GM18505 (cell line): ENCODE data around the gene SLC28A1.

Experiments
- ATAC-seq: cut with Tn5 transposase; IDR thresholded peaks from one replicate; pipeline ENCODE4 v1.9.1; 2021; ENCODE audit not compliant: unreplicated experiment
- POLR2A ChIP-seq: IDR thresholded peaks from 4 replicates; pipeline ENCODE4 v1.6.1; 2011; ENCODE audit warnings: borderline replicate concordance; ENCODE audit not compliant: insufficient read depth, insufficient read length; ENCODE audit errors: extremely low read depth

SLC28A1 gene

DNA sequence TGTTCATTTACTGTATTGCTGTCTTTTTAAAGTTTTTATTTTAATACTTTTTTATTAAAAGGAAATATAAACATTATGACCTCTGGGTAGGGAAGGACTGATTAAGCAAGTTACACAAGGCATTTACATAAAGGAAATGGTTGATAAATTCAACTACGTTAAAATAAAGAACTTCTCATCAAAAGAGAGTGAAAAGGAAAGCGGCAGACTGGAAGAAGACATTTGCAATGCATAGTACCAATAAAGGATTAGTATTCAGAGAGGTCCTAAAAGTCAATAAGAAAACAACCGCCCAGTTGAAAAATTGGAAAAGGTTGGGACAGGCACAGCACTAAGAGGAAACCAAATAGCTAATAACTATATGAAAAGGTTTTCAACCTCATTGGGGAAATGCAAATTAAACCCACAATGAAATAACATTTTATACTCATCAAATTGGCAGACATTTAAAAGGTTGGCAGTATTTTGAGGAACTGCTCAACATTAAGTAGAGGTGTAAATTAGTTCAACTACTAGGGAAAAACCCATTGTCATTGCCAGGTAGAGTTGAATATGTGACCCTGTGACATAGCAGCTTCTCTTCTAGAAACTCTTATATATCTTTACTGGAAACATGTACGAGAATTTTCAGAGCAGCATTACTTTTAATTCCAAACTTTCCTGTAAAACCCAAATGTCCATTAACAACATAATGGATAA lies 106.7 kb downstream of the SLC28A1 start:
- no peak for TF ChIP-seq POLR2A
- ATAC-seq, result no peak

GRCh38 chr15:84992157-84992944 lies 107.9 kb downstream of the SLC28A1 start:
- no peak for TF ChIP-seq POLR2A
- no peak for ATAC-seq
